Measurements from ENCODE around the gene SLC25A17. TPM values are rescaled to one million over a fixed set of nuclear protein-coding genes. Genes with fewer than 3 reads are reported as not detected.
A peak's percentile ranks its signal among the peaks of the same experiment; 100 is the strongest.
"Not testable (repeated sequence)": the region's sequence is repeated elsewhere in the genome, so short reads cannot be mapped to it uniquely, and the experiment has no call there.

The SLC25A17 gene
- total and polyA plus RNA-seq, 8 donors: 4.6 to 27.0 (median 10.7) TPM; not detected in 1

GRCh38 chr22:40789131-40789530, 30.0 kb downstream of the SLC25A17 start:
- whole genome bisulfite sequencing, 5 donors: 96 to 98% (median 97%) methylated on average over 22 of the region's 22 CpGs
- TF ChIP-seq POLR2A (IDR thresholded peaks at IDR 0.05) (no peak), EP300 (IDR thresholded peaks at IDR 0.05) (no peak), POLR2AphosphoS5 (IDR thresholded peaks at IDR 0.05) (no peak), CTCF (IDR thresholded peaks at IDR 0.05) (no peak)
- no peak overlapping the region for H3K4me3 ChIP-seq
- H3K36me3 ChIP-seq: peaks cover 0 to 74% (median 64%) of the 10 kb centered on the region in 4 donors
- no peaks in the 10 kb centered on the region for H3K4me1 ChIP-seq
- intact Hi-C loops (cut with DNase I; ENCODE audit: low total_unique reads): no loop called here
- no peaks in the 10 kb centered on the region for H3K9me3 ChIP-seq
- H3K27ac ChIP-seq: no peak overlapping the region
- H3K27me3 ChIP-seq: no peaks in the 10 kb centered on the region
- no peak for DNase-seq

DNA sequence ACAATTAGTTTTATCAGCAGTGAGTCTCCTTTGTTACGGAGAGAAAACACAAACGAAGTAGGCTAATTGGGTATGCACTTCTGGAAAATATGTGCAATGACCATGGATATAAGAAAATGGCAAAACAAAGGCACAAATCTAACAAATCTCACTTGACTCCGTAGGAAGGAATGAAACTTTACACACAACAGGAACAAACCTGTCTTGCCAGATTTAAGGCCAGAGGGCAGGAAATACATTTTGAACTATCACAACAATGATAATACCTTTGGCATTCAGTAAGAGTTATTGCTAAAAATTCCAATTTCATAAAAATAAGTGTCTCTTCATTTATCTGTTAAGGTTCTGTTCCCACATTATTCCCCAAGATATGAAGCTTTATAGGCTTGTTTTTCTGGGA, 36.6 kb downstream of the SLC25A17 start:
- TF ChIP-seq EP300 (IDR thresholded peaks at IDR 0.05) (no peak), POLR2AphosphoS5 (IDR thresholded peaks at IDR 0.05) (no peak), CTCF (IDR thresholded peaks at IDR 0.05) (no peak), POLR2A (IDR thresholded peaks at IDR 0.05) (no peak)
- no peak for DNase-seq
- 45 to 64% (median 56%) methylated on average over 3 of the region's 3 CpGs for WGBS, 5 donors
- intact Hi-C loops (cut with DNase I; ENCODE audit: low total_unique reads): no loop called here
- H3K4me3 ChIP-seq: no peak overlapping the region
- H3K36me3 ChIP-seq: peaks cover under 1 to 49% (median 43%) of the 10 kb centered on the region in 4 donors
- no peaks in the 10 kb centered on the region for H3K9me3 ChIP-seq
- H3K27me3 ChIP-seq: no peaks in the 10 kb centered on the region
- H3K27ac ChIP-seq: no peak overlapping the region
- H3K4me1 ChIP-seq: no peaks in the 10 kb centered on the region

- H3K4me1 ChIP-seq; H3K27ac ChIP-seq; H3K9me3 ChIP-seq; intact Hi-C loops (cut with DNase I; ENCODE audit: low total_unique reads); DNase-seq; H3K27me3 ChIP-seq; H3K4me3 ChIP-seq: not testable (repeated sequence)
- peaks cover 8 to 50% (median 43%) of the 10 kb centered on the region in 4 donors for H3K36me3 ChIP-seq
- WGBS, 5 donors: 91 to 97% (median 94%) methylated on average over 14 of the region's 14 CpGs
Observed at GRCh38 chr22:40781749-40782148, 37.4 kb downstream of the SLC25A17 start.

- no peak for TF ChIP-seq POLR2AphosphoS5 (IDR thresholded peaks at IDR 0.05)
- no peak for TF ChIP-seq CTCF (IDR thresholded peaks at IDR 0.05)
- no peak for TF ChIP-seq EP300 (IDR thresholded peaks at IDR 0.05)
- TF ChIP-seq POLR2A (IDR thresholded peaks at IDR 0.05): no peak
- Histone ChIP-seq H3K27me3 (no peaks in the 10 kb centered on the region), H3K4me1 (no peaks in the 10 kb centered on the region), H3K9me3 (no peaks in the 10 kb centered on the region), H3K27ac (peak overlapping the region in 1 of 5 donors; percentile 27), H3K4me3 (no peak overlapping the region), H3K36me3 (peaks cover 34 to 75% (median 60%) of the 10 kb centered on the region in 4 donors)
- intact Hi-C loops (cut with DNase I; ENCODE audit: low total_unique reads): no loop called here
- peak in 1 of 2 donors; percentile 25 for DNase-seq
- WGBS, 5 donors: 75 to 86% (median 84%) methylated on average over 6 of the region's 6 CpGs
Observed at GRCh38 chr22:40769761-40770160, 49.4 kb downstream of the SLC25A17 start.

DNA sequence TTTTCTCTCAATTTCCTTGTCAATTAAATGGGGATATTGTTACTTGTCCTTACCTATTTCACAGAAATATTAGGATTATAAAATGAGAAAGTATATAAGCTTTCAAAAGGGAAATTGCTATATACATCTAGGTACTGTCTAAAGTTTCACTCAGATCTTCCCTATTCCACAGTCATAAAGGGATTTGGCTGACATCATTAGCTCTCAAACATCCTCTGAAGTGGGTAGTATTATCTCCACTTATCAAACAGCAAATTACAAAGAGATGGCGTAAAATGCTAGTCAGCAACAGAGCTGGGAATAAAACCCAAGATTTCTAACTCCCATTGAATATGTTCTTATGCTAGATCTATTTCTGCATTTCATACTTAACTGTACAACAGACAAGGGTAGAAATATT, 50.9 kb downstream of the SLC25A17 start:
- H3K27ac ChIP-seq: no peak overlapping the region

More for the DNA sequence above, 50.9 kb downstream of the SLC25A17 start:
- Histone ChIP-seq H3K36me3 (peaks cover 27 to 61% (median 45%) of the 10 kb centered on the region in 4 donors), H3K9me3 (no peaks in the 10 kb centered on the region), H3K4me1 (no peaks in the 10 kb centered on the region), H3K4me3 (no peak overlapping the region), H3K27me3 (no peaks in the 10 kb centered on the region)
- no peak for TF ChIP-seq EP300 (IDR thresholded peaks at IDR 0.05)
- TF ChIP-seq POLR2AphosphoS5 (IDR thresholded peaks at IDR 0.05): no peak
- no peak for TF ChIP-seq CTCF (IDR thresholded peaks at IDR 0.05)
- TF ChIP-seq POLR2A (IDR thresholded peaks at IDR 0.05): no peak
- no peak for DNase-seq
- intact Hi-C loops (cut with DNase I; ENCODE audit: low total_unique reads): no loop called here
- 85 to 92% (median 91%) methylated on average over 1 of the region's 1 CpG for WGBS, 5 donors
